Head of caudate nucleus (tissue), 42 donors: ENCODE measurements around the gene HPGDS.
A peak's percentile ranks its signal among the peaks of the same experiment; 100 is the strongest.
"Not testable (repeated sequence)": the region's sequence is repeated elsewhere in the genome, so short reads cannot be mapped to it uniquely, and the experiment has no call there.

Experiments used
- DNase-seq, 42 donors: peaks; one replicate each; pipeline versions ENCODE4 v3.0.0 to v3.0.0-alpha.2; 2020 to 2021; ENCODE audit warnings: mixed read lengths in 7 of 42
- intact Hi-C: fragments of 100-400 bp; cut with DNase I; formaldehyde crosslinking; loops from one replicate; pipeline ENCODE4 v1.15.0; 2022

HPGDS gene

GRCh38 chr4:94342694-94343093 is at the start of gene HPGDS:
HPGDS (minus strand) TSS chr4:94342836; CDS start chr4:94334629, 8,207 bp downstream.
- DNase-seq, result peak in 4 of 42 donors; percentile 7 to 40 (median 12)
- intact Hi-C loops, result no loop called here

DNA sequence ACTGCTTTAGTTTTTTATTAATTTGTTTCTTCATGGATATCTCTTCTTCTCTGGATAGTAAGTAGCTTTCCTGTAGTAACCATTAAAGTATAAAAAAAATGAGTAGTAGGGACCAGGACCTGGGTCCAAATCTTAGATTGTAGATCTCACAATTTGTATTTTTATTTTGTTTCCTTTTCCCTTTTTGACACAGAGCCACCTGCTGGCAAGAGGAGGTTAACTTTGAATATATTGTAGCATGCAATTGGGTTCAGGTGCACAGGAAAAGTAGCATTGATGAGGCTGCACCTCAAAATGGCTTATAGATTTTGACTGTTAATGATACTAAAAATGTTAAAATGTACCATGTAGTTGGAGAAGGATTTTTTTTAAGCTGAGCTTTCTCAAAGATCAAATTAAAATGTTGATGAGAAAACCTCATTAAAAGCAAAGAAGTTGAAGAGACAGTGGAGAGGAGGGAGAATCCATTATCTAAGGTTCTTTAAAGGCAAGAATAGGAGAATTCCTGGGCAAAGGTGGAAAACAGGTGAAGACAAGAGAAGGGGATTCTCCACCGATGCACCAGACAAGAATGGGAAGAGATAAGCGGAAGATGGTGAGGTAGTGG is 48.3 kb upstream of the HPGDS start:
- intact Hi-C loops, result no loop called here
- DNase-seq, result peak in 13 of 42 donors; percentile 5 to 51 (median 25)

DNA sequence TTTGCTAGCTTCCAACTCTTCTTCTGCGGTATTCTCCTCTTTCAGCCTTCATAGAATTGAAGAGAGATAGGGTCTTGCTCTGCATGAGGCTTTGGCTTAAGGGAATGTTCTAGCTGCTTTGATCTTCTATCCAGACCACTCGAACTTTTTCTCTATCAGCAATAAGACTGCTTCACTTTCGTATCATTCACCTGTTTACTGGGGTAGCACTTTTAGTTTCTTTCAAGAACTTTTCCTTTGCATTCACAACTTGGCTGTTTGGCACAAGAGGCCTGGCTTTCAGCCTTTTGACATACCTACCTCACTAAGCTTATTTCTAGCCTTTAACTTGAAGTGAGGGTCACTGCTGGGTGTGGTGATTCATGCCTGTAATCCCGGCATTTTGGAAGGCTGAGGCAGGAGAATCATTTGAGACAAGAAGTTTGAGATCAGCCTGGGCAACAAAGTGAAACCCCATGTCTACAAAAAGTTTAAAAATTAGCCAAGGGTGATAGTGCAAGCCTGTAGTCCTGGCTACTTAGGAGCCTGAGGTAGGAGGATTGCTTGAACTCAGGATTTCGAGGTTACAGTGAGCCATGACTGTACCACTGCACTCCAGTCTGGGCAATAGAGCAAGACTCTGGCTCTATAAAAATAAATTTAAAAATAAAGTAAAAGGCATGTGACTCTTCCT is 47.1 kb upstream of the HPGDS start:
- DNase-seq, result no peak
- intact Hi-C loops, result no loop called here

DNA sequence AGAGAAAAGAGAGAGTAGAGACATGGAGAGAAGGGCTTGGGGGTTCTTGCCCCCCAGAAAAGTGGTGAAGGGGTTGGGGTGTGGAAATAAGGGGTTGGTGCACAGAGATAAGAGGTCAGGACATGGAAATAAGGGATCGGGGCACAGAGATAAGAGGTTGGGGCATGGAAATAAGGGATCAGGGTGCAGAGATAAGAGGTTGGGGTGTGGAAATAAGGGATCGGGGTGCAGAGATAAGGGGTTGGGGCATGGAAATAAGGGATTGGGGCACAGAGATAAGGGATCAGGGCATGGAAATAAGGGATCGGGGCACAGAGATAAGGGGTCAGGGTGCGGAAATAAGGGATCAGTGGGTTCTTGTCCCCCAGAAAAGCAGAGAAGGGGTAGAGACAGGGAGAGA is 45.3 kb upstream of the HPGDS start:
- intact Hi-C loops, DNase-seq: not testable (repeated sequence)

DNA sequence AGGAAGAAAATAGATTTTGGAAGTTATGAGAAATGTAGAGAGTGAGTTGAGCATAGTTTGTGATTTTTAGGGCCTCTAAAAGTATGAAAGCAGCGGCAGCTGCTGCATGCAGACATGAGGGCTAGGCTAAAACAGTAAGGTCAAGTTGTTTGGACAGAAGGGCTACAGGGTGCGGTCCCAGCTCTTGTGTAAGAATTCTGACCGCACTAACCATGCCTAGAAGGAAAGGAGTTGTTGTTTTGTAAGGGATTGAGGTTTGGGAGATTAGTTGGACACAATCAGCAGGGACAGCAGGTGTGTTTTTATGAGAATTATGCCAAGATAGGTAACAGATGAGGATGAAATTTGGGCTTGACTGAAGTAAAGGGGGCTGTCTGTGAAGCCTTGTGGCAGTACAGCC is 42.8 kb upstream of the HPGDS start:
- intact Hi-C loops, DNase-seq: not testable (repeated sequence)

GRCh38 chr4:94382891-94383290 is 40.3 kb upstream of the HPGDS start:
- intact Hi-C loops, DNase-seq: not testable (repeated sequence)

DNA sequence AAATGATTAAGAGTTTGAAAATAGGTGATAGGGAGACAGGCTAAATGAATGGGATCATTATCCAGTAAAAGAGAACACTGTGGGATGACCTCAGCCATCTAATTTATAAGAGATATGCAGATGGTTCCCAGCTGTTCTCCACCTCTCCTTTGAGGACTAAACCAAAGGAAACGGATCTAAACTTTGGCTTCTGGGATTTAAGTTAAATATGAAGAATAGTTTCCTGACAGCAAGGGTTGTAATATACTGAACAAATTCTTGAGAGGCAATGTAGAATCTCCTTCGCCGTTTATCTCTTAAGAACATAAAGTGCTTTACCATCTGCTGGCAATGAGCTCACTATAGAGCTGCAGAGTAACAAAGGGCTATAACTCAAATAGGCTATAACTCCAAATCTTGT is 35.4 kb upstream of the HPGDS start:
- DNase-seq, result no peak

DNA sequence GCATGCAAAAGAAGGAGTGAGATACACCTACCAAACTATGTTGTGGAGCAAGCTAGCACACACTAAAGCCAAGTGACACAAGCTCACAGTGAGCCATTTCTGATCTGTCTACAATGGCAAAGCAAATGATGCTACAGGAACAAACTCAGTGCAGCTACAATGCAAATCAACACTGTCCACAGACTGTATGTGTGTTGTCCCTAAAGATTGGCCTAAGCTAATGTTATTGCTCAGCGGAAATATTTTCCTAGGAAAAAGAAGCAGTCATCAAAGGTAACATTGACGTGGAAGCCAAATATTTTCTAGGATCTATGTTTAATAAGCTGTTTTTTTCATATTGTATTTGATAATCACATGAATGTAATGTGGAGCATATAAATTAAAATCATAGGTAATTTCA is 34.7 kb upstream of the HPGDS start:
- DNase-seq, result no peak
- intact Hi-C loops, result no loop called here

More for the DNA sequence above, 35.4 kb upstream of the HPGDS start:
- intact Hi-C loops, result no loop called here

GRCh38 chr4:94375364-94375763 is 32.7 kb upstream of the HPGDS start:
- intact Hi-C loops, result no loop called here
- no peak for DNase-seq

- intact Hi-C loops, result no loop called here
- DNase-seq, result no peak
Measured at GRCh38 chr4:94373752-94374151, 31.1 kb upstream of the HPGDS start.

- no peak for DNase-seq
- intact Hi-C loops, result no loop called here
Measured at GRCh38 chr4:94372991-94373390, 30.4 kb upstream of the HPGDS start.

GRCh38 chr4:94372228-94372978 is 29.8 kb upstream of the HPGDS start:
- intact Hi-C loops, result no loop called here

GRCh38 chr4:94371290-94371689 is 28.7 kb upstream of the HPGDS start:
- intact Hi-C loops, result no loop called here
- DNase-seq, result no peak

More at GRCh38 chr4:94372228-94372978, 29.8 kb upstream of the HPGDS start:
- no peak for DNase-seq

GRCh38 chr4:94370533-94371254 is 28.1 kb upstream of the HPGDS start:
- intact Hi-C loops, result no loop called here
- DNase-seq, result no peak

GRCh38 chr4:94369046-94369445 is 26.4 kb upstream of the HPGDS start:
- intact Hi-C loops, result no loop called here
- DNase-seq, result no peak

GRCh38 chr4:94368459-94368858 is 25.8 kb upstream of the HPGDS start:
- intact Hi-C loops, result no loop called here
- DNase-seq, result no peak

DNA sequence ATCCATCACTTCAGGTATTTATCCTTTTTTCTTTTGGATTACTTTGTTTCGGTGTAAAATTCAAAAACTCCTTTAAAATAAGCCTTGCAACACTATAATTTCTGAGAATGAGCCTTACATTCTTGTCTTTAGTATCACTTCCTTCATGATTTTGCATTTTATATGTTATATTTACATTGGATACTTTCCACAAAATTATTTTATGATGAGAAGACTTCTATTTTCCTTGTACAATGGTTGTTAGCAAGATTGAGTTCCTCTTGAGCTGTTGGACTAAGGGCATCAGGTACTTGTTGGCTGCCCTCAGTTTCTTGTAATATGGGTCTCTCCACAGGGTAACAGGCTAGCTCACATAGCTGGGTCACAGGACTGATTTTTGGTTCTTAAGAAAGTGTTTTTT is 22.7 kb upstream of the HPGDS start:
- no peak for DNase-seq
- intact Hi-C loops, result no loop called here

DNA sequence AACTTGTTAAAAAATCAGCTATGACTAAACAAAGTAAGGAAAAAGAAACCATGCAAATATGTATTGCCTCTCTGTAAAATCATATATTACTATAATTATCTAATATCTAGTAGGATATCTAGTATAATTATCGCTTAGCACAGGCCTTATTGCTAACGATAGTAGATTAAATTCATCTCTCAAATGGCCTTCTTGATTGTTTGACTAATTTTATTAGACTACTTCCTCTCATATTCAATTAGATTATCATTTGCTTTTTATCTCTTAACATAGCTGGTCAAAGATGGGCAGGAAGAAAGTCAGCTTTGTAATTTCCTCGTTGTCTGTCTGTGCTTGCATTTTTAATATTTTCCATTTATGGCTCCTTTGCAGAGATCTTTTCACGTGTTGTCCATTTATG is 21.9 kb upstream of the HPGDS start:
- intact Hi-C loops, result no loop called here
- DNase-seq, result no peak

- intact Hi-C loops, result no loop called here
- no peak for DNase-seq
Measured at GRCh38 chr4:94363136-94363655, 20.6 kb upstream of the HPGDS start.
